GM12878 (cell line): Measurements from ENCODE around the gene TMEM89. TPM values are rescaled to one million over a fixed set of nuclear protein-coding genes. Genes with fewer than 3 reads are reported as not detected.

Experiments used
- ATAC-seq: fragments of 200-7000 bp; cut with Tn5 transposase; 3 replicates; pipeline ENCODE4 v1.9.1; 2020; ENCODE audit warnings: mild to moderate bottlenecking, moderate library complexity
- BruUV-seq: library from RNA; stranded (reverse); fragments of 400-500 nt; replicated peaks from 2 replicates; lab custom pipeline; 2021; lab: Mats Ljungman, UMichigan
- CTCF ChIA-PET: fragments of 300-600 bp; sonication (Branson Sonifier 250); formaldehyde crosslinking; extraction: SDS; loops from one replicate; lab custom pipeline; 2021; ENCODE audit warnings: inconsistent platforms; lab: Yijun Ruan, JAX
- POLR2A ChIA-PET: fragments of 350-600 bp; formaldehyde crosslinking; extraction: SDS; loops from one replicate; lab custom pipeline; 2021; ENCODE audit warnings: inconsistent platforms; lab: Charles Lee
- RAD21 ChIA-PET: fragments of 300-600 bp; sonication (Branson Sonifier 250); formaldehyde crosslinking; loops from one replicate; lab custom pipeline; 2023; ENCODE audit warnings: antibody characterized with exemption; ENCODE audit not compliant: unreplicated experiment; lab: Charles Lee
- SMC1A ChIA-PET: fragments of 300-600 bp; sonication (Branson Sonifier 250); formaldehyde crosslinking; loops from one replicate; lab custom pipeline; 2023; ENCODE audit not compliant: unreplicated experiment, uncharacterized antibody; lab: Charles Lee
- DNase-seq: peaks from one replicate; pipeline ENCODE4 v3.0.0-alpha.2; 2011; ENCODE audit warnings: low read depth, low spot score
- FAIRE-seq: peaks from 3 replicates; lab custom pipeline; 2011; peaks lifted over from hg19 to GRCh38; lab: Jason Lieb, UNC
- H2AFZ ChIP-seq: 2 replicates; pipeline ENCODE4 v1.6.0; 2011; ENCODE audit warnings: low read depth, low read length, control low read depth; ENCODE audit not compliant: control insufficient read depth
- H3K27ac ChIP-seq: 2 replicates; pipeline ENCODE4 v1.5.1; 2011; ENCODE audit warnings: control low read depth; ENCODE audit not compliant: control insufficient read depth, insufficient read depth
- H3K27me3 ChIP-seq, 2 experiments: replicated peaks in 1 of 2; 2 replicates each; pipeline versions ENCODE4 v1.6.0 to v1.6.1; 2011; ENCODE audit warnings: low read length in 1 of 2; ENCODE audit not compliant: control insufficient read depth in 2 of 2, insufficient read depth in 2 of 2
- H3K36me3 ChIP-seq, 2 experiments: 2 replicates each; pipeline ENCODE4 v1.5.1; 2011; ENCODE audit warnings: low read length in 1 of 2; ENCODE audit not compliant: control insufficient read depth in 2 of 2, insufficient read depth in 2 of 2
- H3K4me1 ChIP-seq: 2 replicates; pipeline ENCODE4 v1.6.1; 2011; ENCODE audit warnings: mild to moderate bottlenecking, low read length, moderate library complexity, mixed read lengths; ENCODE audit not compliant: control insufficient read depth, insufficient read depth
- H3K4me2 ChIP-seq: 2 replicates; pipeline ENCODE4 v1.6.0; 2011; ENCODE audit warnings: control low read depth; ENCODE audit not compliant: control insufficient read depth, insufficient read depth
- H3K4me3 ChIP-seq: fragments of 200-600 bp; sonication (generic); 2 replicates; pipeline ENCODE4 v1.5.1; 2016
- H3K79me2 ChIP-seq: 2 replicates; pipeline ENCODE4 v1.6.0; 2011; ENCODE audit warnings: low read length; ENCODE audit not compliant: control insufficient read depth, insufficient read depth
- H3K9ac ChIP-seq: 2 replicates; pipeline ENCODE4 v1.8.0; 2011; ENCODE audit warnings: low read length, control low read depth, mixed read lengths; ENCODE audit not compliant: control insufficient read depth, insufficient read depth
- H3K9me3 ChIP-seq: replicated peaks from 3 replicates; pipeline ENCODE4 v1.5.1; 2011; ENCODE audit warnings: mild to moderate bottlenecking, low read length; ENCODE audit not compliant: control insufficient read depth, insufficient read depth
- H4K20me1 ChIP-seq: 2 replicates; pipeline ENCODE4 v1.6.0; 2011; ENCODE audit not compliant: control insufficient read depth, insufficient read depth
- BHLHE40 ChIP-seq, 2 experiments: fragments of 450-650 bp in 1 of 2; IDR thresholded peaks; 2 replicates each; pipeline ENCODE4 v1.6.1; 2011 to 2017; ENCODE audit warnings: low read depth in 2 of 2, borderline replicate concordance in 1 of 2, improper control_type of control experiment in 1 of 2, low read length in 1 of 2, mild to moderate bottlenecking in 1 of 2
- CBFB ChIP-seq: IDR thresholded peaks from 2 replicates; pipeline ENCODE4 v1.6.1; 2016; ENCODE audit warnings: antibody characterized with exemption, low read depth
- CREB1 ChIP-seq: IDR thresholded peaks from 2 replicates; pipeline ENCODE4 v1.6.1; 2012; ENCODE audit warnings: low read depth, mild to moderate bottlenecking, inconsistent platforms
- CREM ChIP-seq: IDR thresholded peaks from 2 replicates; pipeline ENCODE4 v1.6.1; 2014; ENCODE audit warnings: antibody characterized with exemption, low read depth
- KDM1A ChIP-seq: fragments of 200-600 bp; sonication (generic); IDR thresholded peaks from 2 replicates; pipeline ENCODE4 v1.6.1; 2016; ENCODE audit warnings: borderline replicate concordance
- NR2C2 ChIP-seq: IDR thresholded peaks from 2 replicates; pipeline ENCODE4 v1.6.1; 2011; ENCODE audit warnings: borderline replicate concordance, low read depth; ENCODE audit not compliant: control insufficient read depth, insufficient read length
- NR2F1 ChIP-seq: fragments of 450-650 bp; conservative IDR thresholded peaks from 2 replicates; pipeline ENCODE4 v1.6.1; 2017; ENCODE audit warnings: mild to moderate bottlenecking
- RUNX3 ChIP-seq: IDR thresholded peaks from 2 replicates; pipeline ENCODE4 v1.6.1; 2012; ENCODE audit warnings: low read length, inconsistent platforms
- WGBS: methylation state at CpG from one replicate; pipeline ENCODE4 v1.1.6; 2016; ENCODE audit warnings: low lambda C conversion rate; ENCODE audit not compliant: insufficient replicate concordance, insufficient coverage; ENCODE audit errors: missing lambda C conversion rate; 5-methylcytosine and 5-hydroxymethylcytosine counted together
- in situ Hi-C: fragments of 300-500 bp; cut with MboI; formaldehyde crosslinking; loops from 9 replicates; pipeline ENCODE4 v1.14.3; 2018; ENCODE audit warnings: mixed read lengths
- intact Hi-C: fragments of 100-400 bp; cut with micrococcal nuclease; formaldehyde crosslinking; loops from one replicate; pipeline ENCODE4 v1.14.2; 2022; ENCODE audit not compliant: unreplicated experiment
- polyA plus RNA-seq, 11 experiments: library from polyadenylated mRNA; depleted of rRNA in 4 of 11; unstranded in 6 of 11; stranded (reverse) in 5 of 11; fragments of >200 nt; fragmentation: Nextera tagmentation in 4 of 11; fragmentation: Illumina TruSeq in 1 of 11; extraction: Ambion mirVana in 4 of 11; extraction: Trizol in 1 of 11; gene quantifications; 1 replicate in 1 of 11; 2 replicates in 10 of 11; pipeline versions ENCODE4 v1.2.1 to v1.2.3, GENCODE V29; 2011 to 2016; ENCODE audit warnings: inconsistent platforms in 2 of 11, missing spikeins in 2 of 11, low read depth in 1 of 11
- total RNA-seq, 4 experiments: library from RNA; depleted of rRNA in 3 of 4; stranded (reverse); fragments of >200 nt in 3 of 4; fragmentation: Illumina TruSeq in 1 of 4; extraction: Trizol in 1 of 4; gene quantifications; 2 replicates each; pipeline versions ENCODE4 v1.2.1 to v1.2.3, GENCODE V29; 2013 to 2021
- TF ChIP-seq, protein P1 (sequence below): IDR thresholded peaks from 2 replicates; pipeline ENCODE4 v1.6.1; 2012; ENCODE audit warnings: low read depth, low read length, improper control_type of control experiment
- TF ChIP-seq, protein P2 (sequence below): fragments of 450-650 bp; IDR thresholded peaks from 2 replicates; pipeline ENCODE4 v1.6.1; 2016; ENCODE audit warnings: mild to moderate bottlenecking
- TF ChIP-seq, protein P3 (sequence below): fragments of 450-650 bp; IDR thresholded peaks from 2 replicates; pipeline ENCODE4 v1.6.1; 2017; ENCODE audit warnings: mild to moderate bottlenecking, low read depth, inconsistent platforms; ENCODE audit not compliant: poor library complexity, severe bottlenecking
- TF ChIP-seq, protein P4 (sequence below), 3 experiments: IDR thresholded peaks in 2 of 3; conservative IDR thresholded peaks in 1 of 3; 2 replicates each; pipeline ENCODE4 v1.5.1; 2011; ENCODE audit warnings: low read depth in 3 of 3, low read length in 3 of 3, mild to moderate bottlenecking in 3 of 3, control low read depth in 2 of 3, moderate library complexity in 2 of 3, inconsistent platforms in 1 of 3, mixed read lengths in 1 of 3; ENCODE audit not compliant: control insufficient read depth in 2 of 3, insufficient read depth in 1 of 3; ENCODE audit errors: extremely low read depth in 1 of 3
- TF ChIP-seq, protein P5 (sequence below): fragments of 450-650 bp; IDR thresholded peaks from 2 replicates; pipeline ENCODE4 v1.6.1; 2018; ENCODE audit warnings: borderline replicate concordance, mild to moderate bottlenecking; ENCODE audit not compliant: partially characterized antibody
- TF ChIP-seq, protein P6 (sequence below): fragments of 150-350 bp; IDR thresholded peaks from 2 replicates; pipeline ENCODE4 v1.6.1; 2014; ENCODE audit warnings: mild to moderate bottlenecking, low read depth, low read length

TMEM89 gene
- total and polyA plus RNA-seq, 10 of the 15 experiments (the other 5 are each of a cell fraction or from before 2014, with no cell fraction given), result not detected

DNA sequence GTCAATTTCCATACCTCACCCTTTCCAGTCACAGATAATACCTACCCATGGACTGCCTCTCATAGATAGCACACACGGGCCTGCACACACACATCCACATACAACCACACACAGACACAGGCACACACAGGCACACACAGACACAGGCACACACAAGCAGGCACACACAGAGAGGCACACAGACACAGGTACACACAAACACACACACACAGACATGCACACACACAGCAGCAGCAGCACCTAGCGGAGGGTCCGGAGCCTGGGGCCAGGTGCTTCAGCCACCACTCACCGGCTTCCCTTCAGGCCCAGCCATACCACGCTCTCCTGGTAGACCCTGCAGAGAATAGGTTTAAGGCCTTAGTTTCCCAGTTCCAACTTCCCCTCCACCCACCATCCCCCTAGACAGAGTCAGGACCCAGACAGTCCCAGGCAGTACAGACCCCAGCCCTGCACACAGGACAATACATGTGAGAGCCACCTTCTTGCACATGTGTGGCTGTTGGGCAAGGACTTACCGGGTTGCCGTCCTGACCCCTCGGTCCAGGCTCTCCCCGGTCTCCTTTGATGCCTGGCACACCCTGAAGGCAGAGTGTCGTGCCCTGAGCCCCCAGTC, 47.5 kb downstream of the TMEM89 start:
- H3K9ac ChIP-seq, result no peak overlapping the region
- TF ChIP-seq, protein P1, sequence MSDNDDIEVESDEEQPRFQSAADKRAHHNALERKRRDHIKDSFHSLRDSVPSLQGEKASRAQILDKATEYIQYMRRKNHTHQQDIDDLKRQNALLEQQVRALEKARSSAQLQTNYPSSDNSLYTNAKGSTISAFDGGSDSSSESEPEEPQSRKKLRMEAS, result no peak
- no peak for TF ChIP-seq RUNX3
- TF ChIP-seq, protein P2, sequence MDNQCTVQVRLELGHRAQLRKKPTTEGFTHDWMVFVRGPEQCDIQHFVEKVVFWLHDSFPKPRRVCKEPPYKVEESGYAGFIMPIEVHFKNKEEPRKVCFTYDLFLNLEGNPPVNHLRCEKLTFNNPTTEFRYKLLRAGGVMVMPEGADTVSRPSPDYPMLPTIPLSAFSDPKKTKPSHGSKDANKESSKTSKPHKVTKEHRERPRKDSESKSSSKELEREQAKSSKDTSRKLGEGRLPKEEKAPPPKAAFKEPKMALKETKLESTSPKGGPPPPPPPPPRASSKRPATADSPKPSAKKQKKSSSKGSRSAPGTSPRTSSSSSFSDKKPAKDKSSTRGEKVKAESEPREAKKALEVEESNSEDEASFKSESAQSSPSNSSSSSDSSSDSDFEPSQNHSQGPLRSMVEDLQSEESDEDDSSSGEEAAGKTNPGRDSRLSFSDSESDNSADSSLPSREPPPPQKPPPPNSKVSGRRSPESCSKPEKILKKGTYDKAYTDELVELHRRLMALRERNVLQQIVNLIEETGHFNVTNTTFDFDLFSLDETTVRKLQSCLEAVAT, result no peak
- TF ChIP-seq, protein P3, sequence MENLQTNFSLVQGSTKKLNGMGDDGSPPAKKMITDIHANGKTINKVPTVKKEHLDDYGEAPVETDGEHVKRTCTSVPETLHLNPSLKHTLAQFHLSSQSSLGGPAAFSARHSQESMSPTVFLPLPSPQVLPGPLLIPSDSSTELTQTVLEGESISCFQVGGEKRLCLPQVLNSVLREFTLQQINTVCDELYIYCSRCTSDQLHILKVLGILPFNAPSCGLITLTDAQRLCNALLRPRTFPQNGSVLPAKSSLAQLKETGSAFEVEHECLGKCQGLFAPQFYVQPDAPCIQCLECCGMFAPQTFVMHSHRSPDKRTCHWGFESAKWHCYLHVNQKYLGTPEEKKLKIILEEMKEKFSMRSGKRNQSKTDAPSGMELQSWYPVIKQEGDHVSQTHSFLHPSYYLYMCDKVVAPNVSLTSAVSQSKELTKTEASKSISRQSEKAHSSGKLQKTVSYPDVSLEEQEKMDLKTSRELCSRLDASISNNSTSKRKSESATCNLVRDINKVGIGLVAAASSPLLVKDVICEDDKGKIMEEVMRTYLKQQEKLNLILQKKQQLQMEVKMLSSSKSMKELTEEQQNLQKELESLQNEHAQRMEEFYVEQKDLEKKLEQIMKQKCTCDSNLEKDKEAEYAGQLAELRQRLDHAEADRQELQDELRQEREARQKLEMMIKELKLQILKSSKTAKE, result no peak
- TF ChIP-seq, protein P4, sequence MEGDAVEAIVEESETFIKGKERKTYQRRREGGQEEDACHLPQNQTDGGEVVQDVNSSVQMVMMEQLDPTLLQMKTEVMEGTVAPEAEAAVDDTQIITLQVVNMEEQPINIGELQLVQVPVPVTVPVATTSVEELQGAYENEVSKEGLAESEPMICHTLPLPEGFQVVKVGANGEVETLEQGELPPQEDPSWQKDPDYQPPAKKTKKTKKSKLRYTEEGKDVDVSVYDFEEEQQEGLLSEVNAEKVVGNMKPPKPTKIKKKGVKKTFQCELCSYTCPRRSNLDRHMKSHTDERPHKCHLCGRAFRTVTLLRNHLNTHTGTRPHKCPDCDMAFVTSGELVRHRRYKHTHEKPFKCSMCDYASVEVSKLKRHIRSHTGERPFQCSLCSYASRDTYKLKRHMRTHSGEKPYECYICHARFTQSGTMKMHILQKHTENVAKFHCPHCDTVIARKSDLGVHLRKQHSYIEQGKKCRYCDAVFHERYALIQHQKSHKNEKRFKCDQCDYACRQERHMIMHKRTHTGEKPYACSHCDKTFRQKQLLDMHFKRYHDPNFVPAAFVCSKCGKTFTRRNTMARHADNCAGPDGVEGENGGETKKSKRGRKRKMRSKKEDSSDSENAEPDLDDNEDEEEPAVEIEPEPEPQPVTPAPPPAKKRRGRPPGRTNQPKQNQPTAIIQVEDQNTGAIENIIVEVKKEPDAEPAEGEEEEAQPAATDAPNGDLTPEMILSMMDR (IDR thresholded peaks at IDR 0.05 in 2 of 3, conservative IDR thresholded peaks at IDR 0.05 in 1 of 3; ENCODE audit: control insufficient read depth in 2 of 3, extremely low read depth in 1 of 3, insufficient read depth in 1 of 3, low read depth in 3 of 3, low read length in 3 of 3), result no peak
- TF ChIP-seq CBFB, result no peak
- TF ChIP-seq CREB1, result no peak
- no peak for TF ChIP-seq NR2C2
- TF ChIP-seq NR2F1, result no peak
- TF ChIP-seq KDM1A, result no peak
- TF ChIP-seq CREM, result no peak
- TF ChIP-seq, protein P5, sequence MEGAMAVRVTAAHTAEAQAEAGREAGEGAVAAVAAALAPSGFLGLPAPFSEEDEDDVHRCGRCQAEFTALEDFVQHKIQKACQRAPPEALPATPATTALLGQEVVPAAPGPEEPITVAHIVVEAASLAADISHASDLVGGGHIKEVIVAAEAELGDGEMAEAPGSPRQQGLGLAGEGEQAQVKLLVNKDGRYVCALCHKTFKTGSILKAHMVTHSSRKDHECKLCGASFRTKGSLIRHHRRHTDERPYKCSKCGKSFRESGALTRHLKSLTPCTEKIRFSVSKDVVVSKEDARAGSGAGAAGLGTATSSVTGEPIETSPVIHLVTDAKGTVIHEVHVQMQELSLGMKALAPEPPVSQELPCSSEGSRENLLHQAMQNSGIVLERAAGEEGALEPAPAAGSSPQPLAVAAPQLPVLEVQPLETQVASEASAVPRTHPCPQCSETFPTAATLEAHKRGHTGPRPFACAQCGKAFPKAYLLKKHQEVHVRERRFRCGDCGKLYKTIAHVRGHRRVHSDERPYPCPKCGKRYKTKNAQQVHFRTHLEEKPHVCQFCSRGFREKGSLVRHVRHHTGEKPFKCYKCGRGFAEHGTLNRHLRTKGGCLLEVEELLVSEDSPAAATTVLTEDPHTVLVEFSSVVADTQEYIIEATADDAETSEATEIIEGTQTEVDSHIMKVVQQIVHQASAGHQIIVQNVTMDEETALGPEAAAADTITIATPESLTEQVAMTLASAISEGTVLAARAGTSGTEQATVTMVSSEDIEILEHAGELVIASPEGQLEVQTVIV, result no peak
- TF ChIP-seq BHLHE40 (IDR thresholded peaks at IDR 0.05; ENCODE audit: borderline replicate concordance in 1 of 2, low read depth in 2 of 2, low read length in 1 of 2), result no peak
- TF ChIP-seq, protein P6, sequence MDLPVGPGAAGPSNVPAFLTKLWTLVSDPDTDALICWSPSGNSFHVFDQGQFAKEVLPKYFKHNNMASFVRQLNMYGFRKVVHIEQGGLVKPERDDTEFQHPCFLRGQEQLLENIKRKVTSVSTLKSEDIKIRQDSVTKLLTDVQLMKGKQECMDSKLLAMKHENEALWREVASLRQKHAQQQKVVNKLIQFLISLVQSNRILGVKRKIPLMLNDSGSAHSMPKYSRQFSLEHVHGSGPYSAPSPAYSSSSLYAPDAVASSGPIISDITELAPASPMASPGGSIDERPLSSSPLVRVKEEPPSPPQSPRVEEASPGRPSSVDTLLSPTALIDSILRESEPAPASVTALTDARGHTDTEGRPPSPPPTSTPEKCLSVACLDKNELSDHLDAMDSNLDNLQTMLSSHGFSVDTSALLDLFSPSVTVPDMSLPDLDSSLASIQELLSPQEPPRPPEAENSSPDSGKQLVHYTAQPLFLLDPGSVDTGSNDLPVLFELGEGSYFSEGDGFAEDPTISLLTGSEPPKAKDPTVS, result no peak

More for the DNA sequence above, 47.5 kb downstream of the TMEM89 start:
- Histone ChIP-seq H2AFZ (no peak overlapping the region), H3K9me3 (no peaks in the 10 kb centered on the region), H3K27me3 (no peaks in the 10 kb centered on the region), H3K79me2 (no peaks in the 10 kb centered on the region), H3K4me3 (no peak overlapping the region), H3K4me1 (no peaks in the 10 kb centered on the region), H3K27ac (no peak overlapping the region), H4K20me1 (no peaks in the 10 kb centered on the region), H3K36me3 (no peaks in the 10 kb centered on the region), H3K4me2 (no peak overlapping the region)
- intact Hi-C loops, result no loop called here
- 55% methylated on average over 10 of the region's 10 CpGs for WGBS
- BruUV-seq, result no TSS peak
- ChIA-PET SMC1A (no interaction called here), RAD21 (no interaction called here), POLR2A (no interaction called here), CTCF (no interaction called here)
- no peak for FAIRE-seq
- no peak for DNase-seq
- no peak for ATAC-seq
- in situ Hi-C loops, result no loop called here
